HCT116 (cell line): ENCODE data around the gene UBAP2. TPM values are rescaled to one million over a fixed set of nuclear protein-coding genes. Genes with fewer than 3 reads are reported as not detected.

Experiments
- ATAC-seq: fragments of 200-7000 bp; cut with Tn5 transposase; 2 replicates; pipeline ENCODE4 v1.9.1; 2020; ENCODE audit warnings: mild to moderate bottlenecking, moderate library complexity
- BruUV-seq: library from RNA; stranded (reverse); fragments of 400-500 nt; replicated peaks from 2 replicates; lab custom pipeline; 2021; lab: Mats Ljungman, UMichigan
- CTCF ChIA-PET: fragments of 300-600 bp; sonication (Branson Sonifier 250); formaldehyde crosslinking; loops from one replicate; lab custom pipeline; 2021; ENCODE audit warnings: antibody characterized with exemption; lab: Charles Lee
- POLR2A ChIA-PET: fragments of 300-600, 350-600 bp; sonication (Branson Sonifier 250); formaldehyde crosslinking; loops from one replicate; lab custom pipeline; 2021; ENCODE audit warnings: antibody characterized with exemption; lab: Charles Lee
- RAD21 ChIA-PET, 2 experiments: fragments of 300-600 bp; sonication (Branson Sonifier 250); formaldehyde crosslinking; loops; one replicate each; lab custom pipeline; 2023; ENCODE audit warnings: low total read pairs in 2 of 2; ENCODE audit not compliant: uncharacterized antibody in 2 of 2, unreplicated experiment in 2 of 2, low non-redundant PET in 1 of 2; lab: Charles Lee
- DNase-seq: peaks from one replicate; pipeline ENCODE4 v3.0.0-alpha.2; 2010; ENCODE audit warnings: low read depth, low spot score
- H2AFZ ChIP-seq: fragments of 200-600 bp; shearing (Covaris generic), sonication (generic); 2 replicates; pipeline ENCODE4 v1.6.1; 2017; ENCODE audit warnings: low read depth, mixed run types, mixed read lengths, antibody characterized with exemption, low read length; ENCODE audit not compliant: poor library complexity, severe bottlenecking
- H3K27ac ChIP-seq: 2 replicates; pipeline ENCODE4 v1.5.1; 2012; ENCODE audit warnings: low read depth, low read length
- H3K27me3 ChIP-seq: fragments of 200-600 bp; sonication (generic); 2 replicates; pipeline ENCODE4 v1.6.1; 2016; ENCODE audit warnings: mixed run types, low read length, mixed read lengths; ENCODE audit not compliant: insufficient read depth
- H3K36me3 ChIP-seq, 2 experiments: fragments of 200-500 bp in 1 of 2; fragments of 200-600 bp in 1 of 2; sonication (Bioruptor generic) in 1 of 2; sonication (generic) in 1 of 2; 2 replicates each; pipeline versions ENCODE4 v1.5.1 to v1.6.1; 2014 to 2016; ENCODE audit warnings: low read length in 2 of 2, inconsistent platforms in 1 of 2, mixed read lengths in 1 of 2, mixed run types in 1 of 2; ENCODE audit not compliant: insufficient read depth in 2 of 2, control insufficient read depth in 1 of 2
- H3K4me1 ChIP-seq, 2 experiments: fragments of 200-600 bp in 1 of 2; sonication (generic) in 1 of 2; 2 replicates each; pipeline versions ENCODE4 v1.5.1 to v1.6.1; 2012 to 2017; ENCODE audit warnings: low read length in 2 of 2, inconsistent platforms in 1 of 2, mild to moderate bottlenecking in 1 of 2, mixed read lengths in 1 of 2, mixed run types in 1 of 2, moderate library complexity in 1 of 2; ENCODE audit not compliant: insufficient read depth in 2 of 2, control insufficient read depth in 1 of 2
- H3K4me2 ChIP-seq: fragments of 200-600 bp; sonication (generic); 2 replicates; pipeline ENCODE4 v1.6.1; 2017; ENCODE audit warnings: mixed run types, low read length, mixed read lengths
- H3K4me3 ChIP-seq, 2 experiments: fragments of 200-600 bp in 1 of 2; sonication (generic) in 1 of 2; replicated peaks in 1 of 2; 2 replicates each; pipeline ENCODE4 v1.5.1; 2011 to 2016; ENCODE audit warnings: low read length in 2 of 2, control low read depth in 1 of 2, low read depth in 1 of 2, mild to moderate bottlenecking in 1 of 2, mixed read lengths in 1 of 2, mixed run types in 1 of 2
- H3K79me2 ChIP-seq: fragments of 200-600 bp; sonication (generic); 2 replicates; pipeline ENCODE4 v1.6.1; 2017; ENCODE audit warnings: mild to moderate bottlenecking, mixed run types, low read length, moderate library complexity, mixed read lengths; ENCODE audit not compliant: insufficient read depth
- H3K9ac ChIP-seq: fragments of 200-600 bp; sonication (generic); 2 replicates; pipeline ENCODE4 v1.6.1; 2016; ENCODE audit warnings: low read length, mixed read lengths
- H3K9me2 ChIP-seq: fragments of 200-600 bp; sonication (generic), shearing (Covaris generic); 2 replicates; pipeline ENCODE4 v1.6.1; 2017; ENCODE audit warnings: mixed run types, mild to moderate bottlenecking, moderate library complexity; ENCODE audit not compliant: insufficient read depth
- H3K9me3 ChIP-seq, 2 experiments: fragments of 200-500 bp in 1 of 2; fragments of 200-600 bp in 1 of 2; sonication (Bioruptor generic) in 1 of 2; sonication (generic) in 1 of 2; 2 replicates each; pipeline ENCODE4 v1.6.1; 2014 to 2017; ENCODE audit warnings: low read length in 2 of 2, mixed read lengths in 2 of 2, inconsistent platforms in 1 of 2, low read depth in 1 of 2, mild to moderate bottlenecking in 1 of 2, mixed run types in 1 of 2, moderate library complexity in 1 of 2; ENCODE audit not compliant: control insufficient read depth in 1 of 2, insufficient read depth in 1 of 2
- H4K20me1 ChIP-seq: fragments of 200-600 bp; sonication (generic), shearing (Covaris generic); 2 replicates; pipeline ENCODE4 v1.6.1; 2017; ENCODE audit warnings: mixed run types, mild to moderate bottlenecking, moderate library complexity; ENCODE audit not compliant: insufficient read depth
- CEBPB ChIP-seq: IDR thresholded peaks from 2 replicates; pipeline ENCODE4 v1.6.1; 2012; ENCODE audit warnings: low read depth
- EZH2phosphoT487 ChIP-seq: fragments of 200-600 bp; IDR thresholded peaks from 2 replicates; pipeline ENCODE4 v1.6.1; 2018; ENCODE audit warnings: antibody characterized with exemption, borderline replicate concordance
- FOSL1 ChIP-seq: IDR thresholded peaks from 2 replicates; pipeline ENCODE4 v1.6.1; 2012; ENCODE audit warnings: low read depth
- POLR2AphosphoS5 ChIP-seq: IDR thresholded peaks from 2 replicates; pipeline ENCODE4 v1.6.1; 2011; ENCODE audit warnings: mild to moderate bottlenecking, low read depth, low read length, moderate library complexity
- YY1 ChIP-seq: IDR thresholded peaks from 2 replicates; pipeline ENCODE4 v1.6.1; 2011; ENCODE audit warnings: low read length, low read depth, moderate library complexity, mild to moderate bottlenecking; ENCODE audit not compliant: insufficient replicate concordance; ENCODE audit errors: extremely low read depth
- intact Hi-C: fragments of 100-400 bp; cut with micrococcal nuclease; formaldehyde crosslinking; loops from 2 replicates; pipeline ENCODE4 v1.10.0; 2022
- total RNA-seq: library from RNA; stranded (reverse); gene quantifications from one replicate; pipeline ENCODE4 v1.2.1, GENCODE V29; 2021; ENCODE audit not compliant: unreplicated experiment
- TF ChIP-seq, protein P1 (sequence below), 3 experiments: fragments of 200-600 bp in 1 of 3; sonication (generic) in 1 of 3; IDR thresholded peaks in 2 of 3; conservative IDR thresholded peaks in 1 of 3; 2 replicates each; pipeline ENCODE4 v1.5.1; 2012 to 2017; ENCODE audit warnings: low read depth in 2 of 3, low read length in 2 of 3, antibody characterized with exemption in 1 of 3, borderline replicate concordance in 1 of 3, control low read depth in 1 of 3, mild to moderate bottlenecking in 1 of 3, mixed read lengths in 1 of 3, mixed run types in 1 of 3, moderate library complexity in 1 of 3; ENCODE audit not compliant: insufficient read depth in 1 of 3
- TF ChIP-seq, protein P2 (sequence below): IDR thresholded peaks from 2 replicates; pipeline ENCODE4 v1.6.1; 2012

The UBAP2 gene
- total RNA-seq, 1 experiment from 2014 or later: 51.3 TPM

DNA sequence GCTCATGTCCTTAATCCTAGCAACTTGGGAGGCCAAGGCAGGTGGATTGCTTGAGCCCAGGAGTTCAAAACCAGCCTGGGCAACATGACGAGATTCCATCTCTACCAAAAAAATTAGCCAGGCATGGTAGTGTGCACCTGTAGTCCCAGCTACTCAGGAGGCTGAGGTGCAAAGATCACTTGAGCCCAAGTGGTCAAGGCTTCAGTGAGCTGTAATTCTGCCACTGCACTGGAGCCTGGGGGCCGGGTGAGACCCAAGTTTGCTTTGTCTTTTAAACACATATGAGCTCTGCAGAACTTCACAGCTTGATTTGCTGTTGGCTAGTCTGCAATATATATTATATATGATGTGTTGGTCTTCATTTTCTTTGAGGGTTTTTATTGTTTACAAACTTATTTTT is 141.9 kb downstream of the UBAP2 start:
- BruUV-seq: no TSS peak
- H3K4me1 ChIP-seq: no peaks in the 10 kb centered on the region
- no peaks in the 10 kb centered on the region for H3K9me3 ChIP-seq
- H2AFZ ChIP-seq: no peak overlapping the region
- H3K79me2 ChIP-seq: peaks cover 70% of the 10 kb centered on the region
- CTCF ChIA-PET: no interaction called here
- DNase-seq (no peak), ATAC-seq (no peak)
- H3K27me3 ChIP-seq: no peaks in the 10 kb centered on the region
- no peak overlapping the region for H3K4me2 ChIP-seq
- peaks cover 3 to 6% of the 10 kb centered on the region in 2 experiments; a peak in 1 of 4 replicates for H3K36me3 ChIP-seq
- H4K20me1 ChIP-seq: peaks cover 9% of the 10 kb centered on the region
- H3K9me2 ChIP-seq: no peaks in the 10 kb centered on the region
- H3K9ac ChIP-seq: no peak overlapping the region
- POLR2A ChIA-PET: no interaction called here
- no peak overlapping the region for H3K4me3 ChIP-seq
- TF ChIP-seq, protein P1, sequence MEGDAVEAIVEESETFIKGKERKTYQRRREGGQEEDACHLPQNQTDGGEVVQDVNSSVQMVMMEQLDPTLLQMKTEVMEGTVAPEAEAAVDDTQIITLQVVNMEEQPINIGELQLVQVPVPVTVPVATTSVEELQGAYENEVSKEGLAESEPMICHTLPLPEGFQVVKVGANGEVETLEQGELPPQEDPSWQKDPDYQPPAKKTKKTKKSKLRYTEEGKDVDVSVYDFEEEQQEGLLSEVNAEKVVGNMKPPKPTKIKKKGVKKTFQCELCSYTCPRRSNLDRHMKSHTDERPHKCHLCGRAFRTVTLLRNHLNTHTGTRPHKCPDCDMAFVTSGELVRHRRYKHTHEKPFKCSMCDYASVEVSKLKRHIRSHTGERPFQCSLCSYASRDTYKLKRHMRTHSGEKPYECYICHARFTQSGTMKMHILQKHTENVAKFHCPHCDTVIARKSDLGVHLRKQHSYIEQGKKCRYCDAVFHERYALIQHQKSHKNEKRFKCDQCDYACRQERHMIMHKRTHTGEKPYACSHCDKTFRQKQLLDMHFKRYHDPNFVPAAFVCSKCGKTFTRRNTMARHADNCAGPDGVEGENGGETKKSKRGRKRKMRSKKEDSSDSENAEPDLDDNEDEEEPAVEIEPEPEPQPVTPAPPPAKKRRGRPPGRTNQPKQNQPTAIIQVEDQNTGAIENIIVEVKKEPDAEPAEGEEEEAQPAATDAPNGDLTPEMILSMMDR (IDR thresholded peaks at IDR 0.05 in 2 of 3, conservative IDR thresholded peaks at IDR 0.05 in 1 of 3; ENCODE audit: borderline replicate concordance in 1 of 3, insufficient read depth in 1 of 3, low read depth in 2 of 3, low read length in 2 of 3): no peak
- TF ChIP-seq, protein P2, sequence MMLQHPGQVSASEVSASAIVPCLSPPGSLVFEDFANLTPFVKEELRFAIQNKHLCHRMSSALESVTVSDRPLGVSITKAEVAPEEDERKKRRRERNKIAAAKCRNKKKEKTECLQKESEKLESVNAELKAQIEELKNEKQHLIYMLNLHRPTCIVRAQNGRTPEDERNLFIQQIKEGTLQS: no peak
- no peak for TF ChIP-seq CEBPB
- no peak for TF ChIP-seq EZH2phosphoT487
- RAD21 ChIA-PET: no interaction called here
- H3K27ac ChIP-seq: no peak overlapping the region
- intact Hi-C loops: no loop called here

DNA sequence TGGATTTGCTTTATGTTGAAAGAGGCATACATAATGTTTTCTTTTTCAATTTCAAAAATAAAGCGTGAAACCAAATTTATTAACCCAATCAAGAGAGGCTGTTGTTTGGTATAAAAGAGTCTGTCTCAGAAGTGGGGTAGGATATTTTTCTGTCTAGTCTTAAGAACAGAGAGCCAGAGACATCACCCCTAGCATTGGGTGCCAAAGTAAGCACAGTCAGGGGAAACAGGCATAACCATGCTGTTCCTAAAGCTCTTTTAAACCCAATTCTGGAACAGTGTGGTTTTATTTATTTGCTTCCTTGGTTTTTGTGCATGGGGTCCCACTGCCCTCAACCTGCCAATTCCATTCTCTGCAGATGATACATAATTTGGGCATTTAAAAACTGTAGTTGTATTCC is 143.6 kb downstream of the UBAP2 start:
- Histone ChIP-seq H3K27me3 (no peaks in the 10 kb centered on the region), H4K20me1 (peaks cover 11% of the 10 kb centered on the region), H3K9me3 (no peaks in the 10 kb centered on the region), H3K27ac (no peak overlapping the region), H3K4me2 (no peak overlapping the region), H3K36me3 (peaks cover 8 to 10% of the 10 kb centered on the region in 2 experiments; a peak in 1 of 4 replicates), H2AFZ (no peak overlapping the region), H3K4me1 (no peaks in the 10 kb centered on the region), H3K4me3 (no peak overlapping the region), H3K79me2 (peaks cover 77% of the 10 kb centered on the region), H3K9ac (no peak overlapping the region), H3K9me2 (no peaks in the 10 kb centered on the region)
- ChIA-PET RAD21 (no interaction called here), CTCF (no interaction called here), POLR2A (no interaction called here)
- no peak for ATAC-seq
- BruUV-seq: no TSS peak
- no peak for DNase-seq
- TF ChIP-seq POLR2AphosphoS5 (no peak), CEBPB (no peak), YY1 (no peak), FOSL1 (no peak)
- intact Hi-C loops: no loop called here
